NB4 (cell line): Measurements from ENCODE around the gene FAM210B.
A peak's percentile ranks its signal among the peaks of the same experiment; 100 is the strongest.

Source experiments
- MYC ChIP-seq: IDR thresholded peaks from 2 replicates; pipeline ENCODE4 v1.6.1; 2011; ENCODE audit warnings: low read depth, low read length
- POLR2A ChIP-seq: IDR thresholded peaks from 2 replicates; pipeline ENCODE4 v1.6.1; 2011; ENCODE audit warnings: mild to moderate bottlenecking; ENCODE audit not compliant: insufficient read length; ENCODE audit errors: extremely low read depth
- TF ChIP-seq, protein P1 (sequence below): IDR thresholded peaks from one replicate; pipeline ENCODE4 v1.5.1; 2012; ENCODE audit warnings: low read depth, low read length

DNA sequence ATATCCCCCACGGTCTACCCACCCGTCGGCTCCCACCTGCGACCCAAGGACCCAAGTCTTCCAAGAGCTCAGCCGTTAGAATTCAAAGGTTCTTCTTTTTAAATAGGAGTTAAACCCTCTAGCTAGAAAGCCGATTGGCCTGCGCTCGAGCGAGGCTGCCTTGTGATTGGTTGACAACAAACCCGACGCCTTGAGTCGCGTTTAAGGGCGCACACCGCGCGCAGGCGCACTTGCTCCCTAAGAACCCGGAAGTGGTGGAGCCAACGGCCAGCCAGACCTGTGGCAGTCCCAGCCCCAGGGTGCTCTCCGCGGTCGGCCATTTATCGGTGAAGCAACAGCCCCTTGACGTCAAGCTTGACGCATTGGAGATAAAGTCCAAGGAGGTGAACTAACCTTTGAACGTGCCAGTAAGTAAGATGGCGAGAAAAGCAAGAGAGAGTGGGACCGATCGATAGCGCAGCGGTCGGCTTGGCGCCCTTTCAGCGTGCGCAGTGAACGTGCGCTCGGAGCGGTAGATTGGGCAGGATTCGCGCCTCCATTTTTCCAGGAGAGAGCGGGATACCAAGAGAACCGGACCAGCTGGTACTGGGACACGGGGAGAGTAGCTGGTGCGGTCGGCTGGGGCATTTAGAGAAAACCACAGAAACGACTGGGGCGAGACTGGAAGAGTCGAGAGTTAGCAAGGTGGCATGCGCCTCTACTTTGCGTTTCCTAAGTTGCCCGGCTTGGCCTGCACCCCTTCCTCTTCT, 33.5 kb downstream of the FAM210B start, which contains the start of the genes AURKA and CSTF1:
- TF ChIP-seq MYC (peak; percentile 96), POLR2A (peak; percentile 79)
- TF ChIP-seq, protein P1, sequence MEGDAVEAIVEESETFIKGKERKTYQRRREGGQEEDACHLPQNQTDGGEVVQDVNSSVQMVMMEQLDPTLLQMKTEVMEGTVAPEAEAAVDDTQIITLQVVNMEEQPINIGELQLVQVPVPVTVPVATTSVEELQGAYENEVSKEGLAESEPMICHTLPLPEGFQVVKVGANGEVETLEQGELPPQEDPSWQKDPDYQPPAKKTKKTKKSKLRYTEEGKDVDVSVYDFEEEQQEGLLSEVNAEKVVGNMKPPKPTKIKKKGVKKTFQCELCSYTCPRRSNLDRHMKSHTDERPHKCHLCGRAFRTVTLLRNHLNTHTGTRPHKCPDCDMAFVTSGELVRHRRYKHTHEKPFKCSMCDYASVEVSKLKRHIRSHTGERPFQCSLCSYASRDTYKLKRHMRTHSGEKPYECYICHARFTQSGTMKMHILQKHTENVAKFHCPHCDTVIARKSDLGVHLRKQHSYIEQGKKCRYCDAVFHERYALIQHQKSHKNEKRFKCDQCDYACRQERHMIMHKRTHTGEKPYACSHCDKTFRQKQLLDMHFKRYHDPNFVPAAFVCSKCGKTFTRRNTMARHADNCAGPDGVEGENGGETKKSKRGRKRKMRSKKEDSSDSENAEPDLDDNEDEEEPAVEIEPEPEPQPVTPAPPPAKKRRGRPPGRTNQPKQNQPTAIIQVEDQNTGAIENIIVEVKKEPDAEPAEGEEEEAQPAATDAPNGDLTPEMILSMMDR = no peak
